Stomach (tissue), 4 donors: ENCODE measurements around the gene RDH16.

ENCODE experiments used
- CTCF ChIP-seq, 7 experiments: fragments of 450-650 bp in 4 of 7; fragments of 200-600 bp in 3 of 7; sonication (generic) in 3 of 7; IDR thresholded peaks; one replicate each; pipeline ENCODE4 v1.5.1; 2016 to 2019; ENCODE audit warnings: antibody characterized with exemption in 7 of 7, control low read depth in 2 of 7, mild to moderate bottlenecking in 1 of 7
- EP300 ChIP-seq: sonication (generic); formaldehyde crosslinking; IDR thresholded peaks from one replicate; pipeline ENCODE4 v1.6.1; 2017; ENCODE audit warnings: antibody characterized with exemption
- POLR2A ChIP-seq, 4 donors: fragments of 450-650 bp; IDR thresholded peaks; one replicate each; pipeline ENCODE4 v1.6.1; 2016; ENCODE audit warnings: antibody characterized with exemption in 4 of 4, control low read depth in 2 of 4, mild to moderate bottlenecking in 1 of 4, moderate library complexity in 1 of 4
- POLR2AphosphoS5 ChIP-seq, 3 donors: sonication (generic); formaldehyde crosslinking; IDR thresholded peaks; one replicate each; pipeline ENCODE4 v1.6.1; 2016; ENCODE audit warnings: antibody characterized with exemption in 3 of 3

GRCh38 chr12:56957229-56958052 is at the start of gene RDH16:
- TF ChIP-seq EP300 = no peak
- TF ChIP-seq CTCF (IDR thresholded peaks at IDR 0.05) = no peak
- no peak for TF ChIP-seq POLR2A (IDR thresholded peaks at IDR 0.05)
- TF ChIP-seq POLR2AphosphoS5 (IDR thresholded peaks at IDR 0.05) = no peak
